NCI-H1694 treated with DMSO at 0.1 percent for 48 hours (cell line): ENCODE results near the gene CAMK2N1.
"Not testable (repeated sequence)": the region's sequence is repeated elsewhere in the genome, so short reads cannot be mapped to it uniquely, and the experiment has no call there.

Source experiments
- DNase-seq: peaks from one replicate; lab custom pipeline; 2025; lab: John Stamatoyannopoulos, UW

Gene CAMK2N1

DNA sequence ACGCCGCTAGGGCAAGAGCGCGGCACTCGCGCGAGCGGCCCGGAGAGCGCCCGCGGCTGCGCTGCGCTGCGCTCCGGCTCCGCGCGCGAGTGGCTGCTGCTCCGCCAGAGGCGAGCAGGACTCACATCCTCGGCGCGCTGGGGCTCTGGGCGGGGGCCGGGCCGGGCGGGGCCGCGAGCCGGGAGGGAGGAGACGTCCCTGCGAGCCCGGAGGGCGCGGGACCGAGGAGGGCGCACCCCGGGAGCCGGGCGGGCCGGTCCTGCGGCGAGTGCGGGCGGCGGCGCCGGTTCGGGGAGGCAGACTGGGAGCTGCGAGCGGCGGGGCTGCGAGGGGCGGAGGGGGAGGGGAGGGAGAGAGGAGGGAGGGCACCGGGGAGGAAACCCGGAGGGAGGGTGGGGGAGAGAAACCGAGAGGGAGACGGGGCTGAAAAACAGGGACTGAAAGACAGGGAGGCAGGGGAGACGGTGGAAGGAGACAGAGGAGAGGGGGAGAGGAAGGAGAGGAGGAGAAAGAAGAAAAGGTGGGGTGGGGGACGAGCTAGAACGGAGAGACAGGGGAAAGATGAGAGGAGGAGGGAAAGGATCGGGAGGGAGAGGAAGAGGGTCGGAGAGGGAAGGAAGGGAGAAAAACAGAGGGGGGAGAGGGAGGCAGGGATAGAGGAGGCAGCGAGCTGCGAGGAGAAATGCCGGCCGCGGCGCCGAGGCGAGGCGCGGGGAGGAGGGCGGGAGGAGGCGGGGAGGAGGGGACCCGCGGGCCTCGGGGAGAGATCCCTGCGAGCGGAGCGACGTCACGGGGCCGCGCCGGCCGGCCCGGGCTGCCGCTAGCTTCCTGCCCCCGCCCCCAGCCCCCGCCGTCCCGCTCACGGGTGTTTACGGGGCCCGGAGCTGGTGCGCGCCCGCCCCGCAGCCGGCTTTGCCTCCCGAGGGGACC lies at the start of gene CAMK2N1:
TSS of gene CAMK2N1 (minus strand) at position 684 of the 930 bp plus-strand sequence. CDS start 831 bp downstream, outside the sequence.
- DNase-seq: peak; percentile 26

DNA sequence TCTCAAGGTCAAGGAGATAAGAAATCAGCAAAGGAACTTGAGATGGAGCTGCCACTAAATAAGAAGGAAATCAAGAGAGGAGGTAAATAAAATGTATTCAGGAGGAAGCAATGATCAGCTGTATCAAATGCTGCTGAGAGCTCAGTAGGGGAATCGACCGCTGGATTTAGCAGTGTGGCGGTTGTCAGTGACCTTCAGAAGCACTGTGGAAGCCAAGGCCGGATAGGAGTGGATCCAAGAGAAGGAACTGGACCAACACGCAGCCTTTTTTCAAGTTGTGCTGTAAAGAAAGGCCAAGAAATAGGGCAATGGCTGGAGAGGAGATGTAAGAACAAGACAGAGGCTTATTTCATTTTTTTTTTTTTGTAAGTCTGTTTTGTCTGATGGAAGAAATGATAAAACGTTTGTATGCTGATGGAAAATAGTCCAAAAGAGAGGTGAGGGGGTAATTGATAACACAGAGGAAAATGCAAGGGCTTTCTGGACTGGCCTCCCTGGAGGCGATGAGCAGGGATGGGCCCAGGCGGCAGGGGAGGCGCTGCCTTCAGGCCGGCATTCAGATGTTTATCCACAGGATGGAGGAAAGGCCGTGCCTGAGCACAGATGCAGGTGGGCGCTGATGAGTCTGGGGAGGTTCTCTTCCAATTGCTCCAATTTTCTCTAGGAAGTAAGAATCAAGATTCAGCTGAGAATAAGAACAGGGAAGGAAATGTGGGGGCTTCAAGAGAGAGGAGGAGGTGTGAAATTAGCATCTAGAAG lies 48.8 kb upstream of the CAMK2N1 start:
- no peak for DNase-seq

DNA sequence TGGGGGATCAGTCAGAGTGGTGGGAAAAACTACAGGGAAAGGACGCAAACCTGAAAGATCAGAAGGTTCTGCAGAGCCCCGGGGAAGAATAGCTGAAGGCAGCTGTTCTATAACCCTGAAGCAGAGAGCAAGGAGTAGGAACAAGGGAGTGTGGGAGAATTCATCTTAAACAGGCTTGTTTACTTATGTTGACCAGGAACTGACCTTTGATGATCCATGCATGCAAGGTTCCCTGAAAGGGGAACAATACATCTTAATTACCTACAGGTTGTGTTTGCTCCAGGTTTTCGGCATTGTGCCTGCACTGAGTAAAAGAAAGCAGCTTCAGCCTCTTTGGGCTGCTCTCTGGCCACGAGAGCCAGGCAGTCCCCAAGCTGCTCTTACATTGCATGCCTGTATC lies 47.6 kb upstream of the CAMK2N1 start:
- DNase-seq: no peak

DNA sequence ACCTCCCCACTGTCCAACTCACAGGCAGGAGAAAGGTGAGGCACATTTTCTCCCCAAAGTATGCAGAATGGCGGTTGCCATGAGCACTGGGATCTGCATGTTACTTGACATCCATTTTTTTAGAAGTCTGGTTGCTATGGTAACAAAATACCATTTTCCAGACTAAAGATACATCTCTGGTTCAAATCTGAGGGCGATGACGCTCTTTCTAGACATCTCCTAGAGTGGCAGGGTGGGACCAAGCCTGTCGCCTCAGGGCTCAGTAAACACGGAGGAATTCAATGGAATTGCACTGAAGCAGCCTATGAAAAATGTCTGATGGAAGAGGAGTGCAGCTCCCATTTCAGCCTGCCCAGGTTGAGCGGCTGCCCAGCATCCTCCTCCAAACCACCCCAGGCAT lies 44.9 kb upstream of the CAMK2N1 start:
- no peak for DNase-seq

DNA sequence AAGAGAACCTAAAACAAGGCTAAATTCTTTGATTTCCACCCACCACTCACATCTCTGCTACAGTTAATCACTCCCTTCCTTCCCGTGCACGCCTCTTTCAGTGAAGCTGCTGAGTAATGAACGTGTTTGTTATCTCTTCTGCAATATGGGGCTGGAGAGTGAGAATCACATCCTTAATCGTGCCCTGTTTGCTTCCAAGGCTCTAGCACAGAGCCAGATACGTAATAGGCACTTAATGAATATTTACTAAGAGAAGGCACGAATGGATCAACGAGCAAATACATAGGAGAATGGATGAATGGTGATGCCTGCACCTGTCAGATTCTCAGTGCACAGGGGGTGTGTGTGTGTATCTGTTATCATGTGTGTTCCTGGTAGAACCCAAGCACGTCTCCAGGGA lies 44.3 kb upstream of the CAMK2N1 start:
- no peak for DNase-seq

DNA sequence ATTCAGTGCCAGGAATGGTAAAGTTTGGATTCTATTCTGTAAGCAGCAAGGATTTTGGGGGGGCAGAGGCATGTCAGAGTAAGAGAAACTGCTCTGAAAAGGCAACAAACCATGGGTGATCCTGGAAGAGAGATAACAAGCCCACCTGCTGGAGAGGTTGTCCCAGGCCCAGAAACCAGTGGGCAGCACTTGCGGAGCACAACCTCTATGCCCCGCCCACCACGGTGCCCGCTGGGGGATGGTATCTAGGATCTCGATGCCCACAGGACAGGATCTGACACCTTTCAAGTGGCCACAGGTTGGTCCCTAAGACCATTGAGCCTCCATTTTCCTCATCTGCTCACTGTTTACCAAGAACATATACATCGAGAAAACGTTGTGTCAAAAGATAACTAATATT lies 42.2 kb upstream of the CAMK2N1 start:
- no peak for DNase-seq

DNA sequence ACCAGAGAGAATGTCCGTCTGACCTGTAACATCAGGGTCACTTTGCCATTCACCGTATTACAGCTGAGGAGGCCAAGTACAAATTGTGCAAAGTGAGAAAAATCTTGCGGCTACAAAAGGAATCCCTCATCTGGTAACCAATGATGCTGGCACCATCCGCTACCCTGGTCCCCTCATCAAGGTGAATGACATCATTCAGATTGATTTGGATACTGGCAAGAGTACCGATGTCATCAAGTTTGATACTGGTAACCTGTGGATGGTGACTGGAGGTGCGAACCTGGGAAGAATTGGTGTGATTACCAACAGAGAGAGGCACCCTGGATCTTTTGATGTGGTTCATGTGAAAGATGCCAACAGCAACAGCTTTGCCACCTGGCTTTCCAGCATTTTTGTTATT lies 40.3 kb upstream of the CAMK2N1 start:
- no peak for DNase-seq

DNA sequence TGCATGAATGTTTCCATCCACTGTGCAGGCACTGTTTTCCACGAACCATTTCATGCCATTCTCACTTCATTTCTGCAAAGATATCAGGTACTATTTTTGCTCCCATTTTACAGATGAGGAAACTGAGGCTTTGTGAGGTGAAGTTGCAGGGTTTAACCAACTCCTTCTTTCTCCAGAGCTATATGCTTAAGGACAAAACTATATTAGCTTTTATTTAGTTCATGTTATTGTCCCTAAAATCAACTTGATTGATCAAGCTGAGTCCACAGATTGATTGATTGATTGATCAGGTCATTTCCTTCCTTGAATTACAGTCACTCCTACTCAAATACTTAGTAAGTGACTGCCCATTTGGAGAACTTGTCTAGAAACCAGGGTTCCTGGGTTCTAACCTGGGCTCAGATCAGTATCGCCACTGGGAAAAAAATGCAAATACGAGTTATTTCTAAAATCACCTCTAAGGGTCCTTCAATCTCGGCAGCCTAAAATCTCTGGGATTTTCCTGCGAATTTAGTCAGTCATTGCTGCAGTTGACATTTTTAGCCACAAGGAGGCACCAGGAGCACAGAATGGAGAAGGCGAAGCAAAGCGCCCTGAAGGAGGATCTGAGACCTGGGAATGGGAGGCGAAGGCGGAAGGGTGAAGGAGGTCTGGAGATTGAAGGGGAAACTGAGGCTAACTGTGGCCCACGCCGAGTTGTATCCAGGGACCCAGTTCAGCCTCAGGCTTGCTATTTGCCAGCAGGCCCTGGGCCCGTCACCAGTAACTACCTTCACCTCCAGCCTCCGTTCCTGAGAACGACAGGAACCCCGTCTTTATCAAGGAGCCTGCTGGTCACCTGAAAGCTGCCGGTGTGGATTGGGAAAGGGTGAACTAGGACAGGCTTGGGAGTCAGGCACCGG lies 36.2 kb upstream of the CAMK2N1 start:
- peak; percentile 71 for DNase-seq

DNA sequence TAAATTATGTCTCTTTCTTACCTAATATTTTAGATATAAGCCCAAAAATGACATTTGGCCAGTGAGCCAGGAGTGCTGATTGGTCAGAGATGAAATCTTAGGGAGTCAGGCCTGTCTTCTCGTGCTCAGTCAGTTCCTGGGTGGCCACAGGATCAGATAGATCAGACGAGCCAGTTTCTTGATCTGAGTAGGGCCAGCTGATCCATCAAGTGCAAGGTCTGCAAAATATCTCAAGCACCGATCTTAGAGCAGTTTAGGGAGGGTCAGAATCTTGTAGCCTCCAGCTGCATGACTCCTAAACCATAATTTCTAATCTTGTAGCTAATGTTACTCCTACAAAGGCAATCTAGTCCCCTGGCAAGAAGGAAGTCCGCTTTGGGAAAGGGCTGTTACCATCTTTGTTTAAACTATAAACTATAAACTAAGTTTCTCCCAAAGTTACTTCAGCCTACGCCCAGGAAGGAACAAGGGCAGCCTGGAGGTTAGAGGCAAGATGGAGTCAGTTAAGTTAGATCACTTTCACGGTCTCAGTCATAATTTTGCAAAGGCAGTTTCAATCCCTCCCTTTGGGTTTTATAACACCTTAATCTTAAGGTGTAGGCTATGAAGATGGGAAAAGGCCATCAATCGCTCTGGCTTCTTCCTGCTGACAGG lies 33.7 kb upstream of the CAMK2N1 start:
- not testable (repeated sequence) for DNase-seq

DNA sequence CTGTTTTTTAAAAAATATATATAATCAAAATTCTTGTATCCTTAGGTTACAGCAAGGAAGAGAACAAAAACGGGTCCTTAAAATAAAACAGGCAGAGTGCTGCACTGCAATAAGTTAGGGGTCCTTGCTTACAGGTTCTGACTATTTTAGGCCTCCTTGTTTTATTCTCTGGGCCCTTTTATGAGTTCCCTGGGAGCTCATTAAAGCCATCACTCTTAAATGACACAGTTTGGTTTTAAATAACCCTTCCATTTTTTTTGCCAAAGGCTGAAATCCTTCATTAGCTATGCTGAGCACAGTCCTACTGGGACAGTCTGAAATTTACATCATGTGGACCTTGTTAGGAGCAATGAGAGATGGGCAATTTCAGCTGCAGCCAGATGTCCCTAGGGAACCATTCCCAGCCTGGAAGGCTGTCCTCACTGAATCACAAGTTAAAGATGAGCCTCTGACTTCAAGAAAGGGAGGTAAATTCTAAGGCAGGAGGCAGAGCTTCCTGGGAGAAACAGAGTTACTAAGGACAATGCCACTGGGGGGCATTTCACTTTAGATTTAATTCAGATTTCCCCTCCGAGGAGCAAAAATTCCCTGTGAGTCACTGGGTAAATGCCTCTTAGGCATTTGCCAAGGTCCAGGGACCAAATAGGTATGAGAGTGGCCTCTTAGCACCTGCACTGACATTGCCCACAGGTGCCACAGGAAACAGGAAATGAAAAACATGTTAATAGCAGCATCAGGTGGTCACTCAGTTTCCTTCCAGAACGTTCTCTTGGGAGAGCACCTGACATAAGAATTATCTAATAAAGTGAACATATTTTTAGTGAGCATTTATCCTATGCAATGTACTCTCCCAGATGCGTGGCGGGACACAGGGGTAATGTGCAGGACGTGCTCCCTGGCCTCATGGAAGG lies 25.8 kb upstream of the CAMK2N1 start:
- no peak for DNase-seq

DNA sequence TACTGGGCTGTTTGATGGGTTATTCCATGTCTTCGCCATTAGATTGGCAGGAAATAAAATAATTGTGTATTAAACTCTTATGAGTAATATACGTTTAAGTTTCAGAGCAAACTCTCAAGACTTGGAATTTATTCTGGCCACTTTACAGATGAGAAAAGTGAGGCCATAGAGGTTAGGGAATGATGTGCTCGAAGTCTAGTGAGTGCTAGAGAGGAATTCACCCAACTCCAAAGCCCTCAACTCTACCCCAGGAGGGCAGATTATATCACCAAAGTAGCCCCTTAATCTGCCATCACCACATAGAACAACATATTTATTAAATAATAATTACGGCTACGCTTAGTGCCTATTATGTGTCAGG lies 22.4 kb upstream of the CAMK2N1 start:
- DNase-seq: no peak

DNA sequence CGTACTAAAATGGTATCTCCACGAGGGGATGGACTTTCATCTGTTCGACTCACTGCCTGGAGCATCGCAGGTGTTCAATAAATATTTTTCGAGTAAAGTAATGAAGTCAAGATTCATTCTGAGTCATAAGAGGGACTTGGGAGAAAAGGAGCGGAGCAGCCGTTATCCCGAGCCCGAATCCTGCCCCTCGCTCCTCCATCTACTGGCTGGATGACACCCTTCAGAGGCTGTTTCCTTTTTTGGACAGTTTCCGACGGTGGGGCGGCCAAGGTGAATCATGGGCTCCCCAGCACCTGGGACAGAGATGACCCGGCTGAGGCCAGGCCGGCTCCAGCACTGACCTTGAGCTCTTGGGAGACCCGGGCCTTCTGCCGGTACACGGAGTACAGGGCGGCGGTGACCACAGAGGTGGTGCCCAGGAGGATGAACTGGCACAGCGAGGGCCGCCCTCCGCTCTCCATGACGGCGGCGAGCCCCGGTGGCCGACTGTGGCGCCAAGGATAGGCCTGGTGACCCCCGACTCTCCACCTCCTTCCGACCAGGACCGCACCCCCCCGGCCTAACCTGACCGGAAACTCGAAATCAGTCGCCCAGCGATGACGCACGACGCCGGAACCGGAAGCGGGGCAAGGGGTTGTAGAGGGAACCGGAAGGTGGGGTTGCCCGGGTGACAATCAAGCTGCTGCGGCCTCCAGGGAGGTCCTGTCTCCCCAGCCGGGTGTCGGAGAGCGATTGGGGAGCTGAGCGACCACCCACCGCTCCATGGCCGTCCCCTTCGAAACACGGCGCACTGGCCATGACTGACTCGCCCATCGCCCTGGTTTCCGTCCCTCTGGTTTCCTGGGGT lies 21.8 kb upstream of the CAMK2N1 start, which contains the start of gene MUL1:
TSS of gene MUL1 (minus strand) at position 588 of the 847 bp plus-strand sequence. CDS start at position 461, 127 bp downstream.
- DNase-seq: peak; percentile 50

DNA sequence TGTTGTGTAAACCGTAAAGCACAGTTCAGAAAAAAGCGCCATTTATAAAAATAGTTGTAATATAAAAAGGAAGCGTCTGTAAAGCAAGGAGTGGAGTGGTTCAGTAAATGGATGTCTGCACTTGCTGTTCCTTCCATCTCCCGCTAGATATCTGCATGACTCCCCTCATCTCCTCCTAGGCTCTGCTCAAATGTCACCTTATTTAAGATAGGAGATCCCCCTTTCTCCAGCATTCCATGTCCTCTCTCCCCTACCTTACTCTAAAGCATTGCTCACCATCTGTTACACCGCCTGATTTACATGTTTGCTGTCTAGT lies 21.2 kb upstream of the CAMK2N1 start:
- no peak for DNase-seq

DNA sequence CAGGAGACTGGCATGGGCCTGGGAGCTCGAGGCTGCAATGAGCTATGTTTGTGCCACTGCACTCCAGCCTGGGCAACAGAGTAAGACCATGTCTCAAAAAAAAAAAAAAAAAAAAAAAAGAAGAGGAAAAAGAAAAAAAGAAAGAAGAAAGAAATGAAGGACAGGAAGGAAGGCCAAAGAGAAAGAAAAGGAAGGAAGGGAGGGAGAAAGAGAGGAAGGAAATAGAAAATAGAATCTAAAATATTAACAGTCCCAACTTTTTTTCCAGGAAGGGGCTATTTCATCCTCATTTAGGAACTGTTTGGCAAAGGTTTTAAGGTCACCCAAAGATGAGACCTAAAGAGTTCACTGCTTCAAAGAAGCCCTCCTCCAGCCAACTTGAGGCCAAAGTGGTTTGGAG lies 19.5 kb upstream of the CAMK2N1 start:
- DNase-seq: no peak

DNA sequence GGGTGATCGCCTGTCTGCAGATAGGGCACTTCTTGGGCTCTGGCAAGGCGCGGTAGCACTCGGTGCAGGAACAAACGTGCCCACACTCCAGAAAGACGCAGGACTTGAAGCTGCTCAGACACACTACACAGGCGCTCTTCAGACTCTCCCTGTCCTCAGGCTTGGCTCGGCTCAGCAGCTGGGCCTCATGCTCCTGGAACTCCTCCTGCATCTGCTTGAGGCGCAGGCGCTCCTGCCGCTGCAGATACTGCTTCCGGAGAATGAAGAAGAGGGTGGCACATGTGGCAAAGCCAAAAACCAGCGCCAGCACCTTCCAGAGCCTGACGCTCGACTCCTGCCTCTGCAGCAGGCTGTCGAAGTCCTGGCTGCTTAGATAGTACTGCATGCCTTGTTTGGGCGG lies 14.7 kb upstream of the CAMK2N1 start:
- DNase-seq: no peak

DNA sequence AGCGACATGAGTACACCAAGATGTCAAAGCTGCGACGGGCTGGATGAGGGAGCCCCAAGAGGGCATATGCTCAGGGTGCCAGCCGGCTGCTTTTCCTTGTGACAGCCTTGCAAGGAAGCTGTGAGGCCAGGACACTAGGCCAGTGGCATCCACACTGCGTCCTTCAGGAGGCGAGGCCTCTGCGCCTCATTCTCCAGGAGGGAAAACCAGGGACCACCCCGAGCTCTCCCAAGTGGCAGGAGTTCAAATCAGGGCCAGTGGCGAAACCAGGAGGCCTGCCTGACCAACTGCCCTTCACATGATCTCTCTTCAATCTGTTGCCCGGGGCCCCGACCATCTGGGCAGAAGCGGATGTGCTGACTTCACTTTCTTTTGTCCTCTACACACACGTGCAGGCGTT lies 13.7 kb upstream of the CAMK2N1 start:
- DNase-seq: no peak

DNA sequence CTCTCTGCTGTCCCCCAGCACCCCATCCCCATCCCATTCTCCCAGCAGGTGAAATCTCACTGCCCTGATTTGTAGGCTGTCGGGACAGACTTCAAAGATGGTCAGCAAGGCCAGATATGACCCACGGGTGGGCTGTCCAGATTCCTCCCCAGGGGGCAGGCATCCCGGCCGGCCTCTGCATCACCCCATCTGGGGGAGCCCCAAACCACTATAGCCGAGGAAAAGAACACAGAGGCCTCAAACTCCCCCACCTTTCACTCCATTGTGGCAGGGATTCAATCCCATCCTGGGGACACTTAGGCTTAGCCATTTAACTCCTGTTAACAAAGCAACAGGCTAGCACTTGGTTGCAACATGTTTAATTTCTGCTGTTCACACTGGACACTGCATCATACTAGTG lies 13.1 kb upstream of the CAMK2N1 start:
- no peak for DNase-seq

DNA sequence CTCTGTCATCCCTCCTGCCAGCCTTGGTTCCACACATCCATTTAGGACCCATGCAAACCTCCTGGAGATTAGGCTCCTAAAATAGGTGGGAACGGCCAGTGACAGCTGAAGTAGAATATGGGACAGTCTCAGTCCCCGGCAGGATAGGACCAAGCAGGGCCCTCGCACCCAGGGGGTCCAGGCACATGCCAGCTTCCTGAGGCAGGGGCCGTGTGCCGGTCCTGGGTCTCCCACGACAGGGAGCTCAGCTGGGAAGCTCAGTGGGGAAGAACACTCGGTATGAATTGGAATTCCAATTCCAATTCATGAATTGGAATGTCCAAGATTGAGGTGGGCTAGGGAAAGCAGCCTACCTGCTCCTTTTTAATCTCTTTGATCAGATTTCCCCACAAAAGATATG lies 12.1 kb upstream of the CAMK2N1 start:
- DNase-seq: no peak

DNA sequence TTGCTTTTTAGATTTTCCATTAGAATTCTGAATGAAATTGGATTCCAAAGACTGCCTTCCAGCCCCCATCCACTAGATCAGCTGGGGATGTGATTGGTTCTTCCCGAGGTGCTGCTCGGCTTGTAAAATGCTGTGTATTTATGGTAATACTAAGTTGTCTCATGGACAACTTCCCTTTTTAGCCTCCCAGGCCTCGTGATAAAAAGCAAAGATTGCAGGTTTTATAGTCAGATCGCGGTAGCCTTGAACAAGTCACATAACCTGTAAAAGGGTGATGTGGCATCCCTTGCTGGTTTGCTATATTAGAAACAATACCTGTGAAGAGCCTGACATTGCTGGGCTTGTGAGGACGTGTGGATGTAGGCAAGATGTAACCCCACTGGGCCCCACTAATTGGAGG lies 11.5 kb upstream of the CAMK2N1 start:
- DNase-seq: no peak
